Liver (tissue), 9 donors: ENCODE measurements around the gene CRB1. TPM values are rescaled to one million over a fixed set of nuclear protein-coding genes. Genes with fewer than 3 reads are reported as not detected.

Source experiments
- DNase-seq: peaks from one replicate; pipeline ENCODE4 v3.0.0-alpha.2; 2017; ENCODE audit warnings: low spot score
- H3K27ac ChIP-seq, 2 donors: one replicate each; pipeline ENCODE4 v1.7.0; 2013; ENCODE audit warnings: inconsistent platforms in 2 of 2, low read length in 2 of 2, control low read depth in 1 of 2, low read depth in 1 of 2, mild to moderate bottlenecking in 1 of 2
- H3K27me3 ChIP-seq, 4 donors: one replicate each; pipeline versions ENCODE4 v1.6.1 to v1.7.0; 2013; ENCODE audit warnings: low read length in 3 of 4, inconsistent platforms in 1 of 4, mild to moderate bottlenecking in 1 of 4, moderate library complexity in 1 of 4; ENCODE audit not compliant: control insufficient read depth in 4 of 4, insufficient read depth in 4 of 4
- H3K36me3 ChIP-seq, 4 donors: one replicate each; pipeline versions ENCODE4 v1.6.1 to v1.7.0; 2013; ENCODE audit warnings: low read length in 3 of 4, mild to moderate bottlenecking in 3 of 4, low read depth in 1 of 4, moderate library complexity in 1 of 4; ENCODE audit not compliant: control insufficient read depth in 4 of 4, insufficient read depth in 3 of 4
- H3K4me1 ChIP-seq, 4 donors: one replicate each; pipeline versions ENCODE4 v1.6.1 to v1.7.0; 2013; ENCODE audit warnings: low read length in 3 of 4, mild to moderate bottlenecking in 3 of 4, moderate library complexity in 1 of 4; ENCODE audit not compliant: control insufficient read depth in 4 of 4, insufficient read depth in 4 of 4
- H3K4me3 ChIP-seq, 3 donors: one replicate each; pipeline versions ENCODE4 v1.6.1 to v1.7.0; 2013; ENCODE audit warnings: low read length in 3 of 3, control low read depth in 1 of 3, low read depth in 1 of 3, mild to moderate bottlenecking in 1 of 3
- H3K9ac ChIP-seq, 2 donors: one replicate each; pipeline ENCODE4 v1.7.0; 2013; ENCODE audit warnings: low read length in 2 of 2, mild to moderate bottlenecking in 2 of 2, moderate library complexity in 2 of 2, control low read depth in 1 of 2, low read depth in 1 of 2
- H3K9me3 ChIP-seq, 4 donors: one replicate each; pipeline versions ENCODE4 v1.6.1 to v1.7.0; 2013; ENCODE audit warnings: low read length in 3 of 4; ENCODE audit not compliant: control insufficient read depth in 4 of 4
- EGR1 ChIP-seq, 2 donors: IDR thresholded peaks; 2 replicates each; pipeline ENCODE4 v1.6.1; 2016 to 2018; ENCODE audit warnings: antibody characterized with exemption in 2 of 2, low read depth in 2 of 2
- FOXA1 ChIP-seq: IDR thresholded peaks from 2 replicates; pipeline ENCODE4 v1.6.1; 2016; ENCODE audit warnings: antibody characterized with exemption
- FOXA2 ChIP-seq: IDR thresholded peaks from 2 replicates; pipeline ENCODE4 v1.6.1; 2016; ENCODE audit warnings: antibody characterized with exemption
- GABPA ChIP-seq, 2 donors: IDR thresholded peaks in 1 of 2; conservative IDR thresholded peaks in 1 of 2; 2 replicates each; pipeline ENCODE4 v1.6.1; 2016; ENCODE audit warnings: antibody characterized with exemption in 2 of 2, mild to moderate bottlenecking in 1 of 2, moderate library complexity in 1 of 2
- HNF4A ChIP-seq, 2 donors: conservative IDR thresholded peaks; 2 replicates each; pipeline ENCODE4 v1.6.1; 2016; ENCODE audit warnings: antibody characterized with exemption in 2 of 2, mild to moderate bottlenecking in 2 of 2
- HNF4G ChIP-seq: IDR thresholded peaks from 2 replicates; pipeline ENCODE4 v1.6.1; 2016; ENCODE audit warnings: antibody characterized with exemption
- NR2F2 ChIP-seq: IDR thresholded peaks from 2 replicates; pipeline ENCODE4 v1.6.1; 2016; ENCODE audit warnings: antibody characterized with exemption
- RAD21 ChIP-seq, 2 donors: IDR thresholded peaks; 2 replicates each; pipeline ENCODE4 v1.6.1; 2016; ENCODE audit warnings: antibody characterized with exemption in 2 of 2, mild to moderate bottlenecking in 2 of 2
- RXRA ChIP-seq, 2 donors: IDR thresholded peaks; 2 replicates each; pipeline ENCODE4 v1.6.1; 2017 to 2018; ENCODE audit warnings: antibody characterized with exemption in 2 of 2, mild to moderate bottlenecking in 1 of 2
- SP1 ChIP-seq: IDR thresholded peaks from 2 replicates; pipeline ENCODE4 v1.6.1; 2018; ENCODE audit warnings: antibody characterized with exemption, mild to moderate bottlenecking
- TAF1 ChIP-seq: conservative IDR thresholded peaks from 2 replicates; pipeline ENCODE4 v1.6.1; 2016; ENCODE audit warnings: antibody characterized with exemption, mild to moderate bottlenecking
- YY1 ChIP-seq: IDR thresholded peaks from 2 replicates; pipeline ENCODE4 v1.6.1; 2016; ENCODE audit warnings: antibody characterized with exemption, mild to moderate bottlenecking
- WGBS: extraction: QIAGEN DNeasy Blood & Tissue Kit; methylation state at CpG from one replicate; pipeline ENCODE4 v1.1.7; 2013; 5-methylcytosine and 5-hydroxymethylcytosine counted together
- polyA plus RNA-seq, 2 donors: library from polyadenylated mRNA; stranded (reverse) in 1 of 2; unstranded in 1 of 2; fragments of 200-250 nt in 1 of 2; fragments of >200 nt in 1 of 2; fragmentation: Nextera tagmentation in 1 of 2; extraction: Ambion mirVana in 1 of 2; gene quantifications; one replicate each; pipeline versions ENCODE4 v1.2.1 to v1.2.3, GENCODE V29; 2013 to 2015
- total RNA-seq, 2 donors: library from RNA; depleted of rRNA; stranded (reverse); fragments of >200 nt; gene quantifications; one replicate each; pipeline ENCODE4 v1.2.3, GENCODE V29; 2014
- TF ChIP-seq, protein P1 (sequence below): IDR thresholded peaks from 2 replicates; pipeline ENCODE4 v1.6.1; 2016; ENCODE audit warnings: antibody characterized with exemption
- TF ChIP-seq, protein P2 (sequence below): fragments of 150-350 bp; IDR thresholded peaks from 2 replicates; pipeline ENCODE4 v1.5.1; 2017; ENCODE audit warnings: improper control_type of control experiment, low read depth, low read length; ENCODE audit not compliant: missing input control
- TF ChIP-seq, protein P3 (sequence below): IDR thresholded peaks from 2 replicates; pipeline ENCODE4 v1.6.1; 2016; ENCODE audit warnings: antibody characterized with exemption
- TF ChIP-seq, protein P4 (sequence below): IDR thresholded peaks from 2 replicates; pipeline ENCODE4 v1.6.1; 2016; ENCODE audit warnings: antibody characterized with exemption, mild to moderate bottlenecking
- donor health status: healthy.
- donor health status: healthy.
- donor health status: healthy.
- donor health status: healthy.
- donor health status: healthy.

Gene CRB1
- total and polyA plus RNA-seq, 4 donors, result 5.1 TPM; not detected in 3

DNA sequence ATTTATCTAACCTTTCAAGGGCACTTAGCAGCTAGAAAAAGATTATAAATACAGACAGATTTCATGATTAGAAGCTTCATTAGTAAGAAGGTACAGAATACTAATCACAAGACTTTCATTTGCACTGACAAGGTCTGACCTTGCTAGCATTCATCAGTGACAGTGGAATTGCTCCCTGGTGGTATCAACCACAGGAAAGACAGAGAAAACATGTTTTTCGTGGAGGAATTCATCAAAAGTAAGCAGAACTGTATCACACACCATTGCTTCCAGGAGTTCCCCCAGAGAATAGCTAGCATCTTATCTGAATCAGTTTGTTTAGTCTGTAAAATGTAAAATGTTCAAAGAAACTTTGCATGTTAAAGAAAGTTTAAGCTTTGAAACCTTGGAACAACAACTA, 20.6 kb upstream of the CRB1 start:
- no peak for DNase-seq
- H3K4me3 ChIP-seq, result no peak overlapping the region
- no peak overlapping the region for H3K27ac ChIP-seq
- TF ChIP-seq TAF1, result no peak
- no peak for TF ChIP-seq EGR1 (IDR thresholded peaks at IDR 0.05; ENCODE audit: low read depth in 2 of 2)
- TF ChIP-seq, protein P1, sequence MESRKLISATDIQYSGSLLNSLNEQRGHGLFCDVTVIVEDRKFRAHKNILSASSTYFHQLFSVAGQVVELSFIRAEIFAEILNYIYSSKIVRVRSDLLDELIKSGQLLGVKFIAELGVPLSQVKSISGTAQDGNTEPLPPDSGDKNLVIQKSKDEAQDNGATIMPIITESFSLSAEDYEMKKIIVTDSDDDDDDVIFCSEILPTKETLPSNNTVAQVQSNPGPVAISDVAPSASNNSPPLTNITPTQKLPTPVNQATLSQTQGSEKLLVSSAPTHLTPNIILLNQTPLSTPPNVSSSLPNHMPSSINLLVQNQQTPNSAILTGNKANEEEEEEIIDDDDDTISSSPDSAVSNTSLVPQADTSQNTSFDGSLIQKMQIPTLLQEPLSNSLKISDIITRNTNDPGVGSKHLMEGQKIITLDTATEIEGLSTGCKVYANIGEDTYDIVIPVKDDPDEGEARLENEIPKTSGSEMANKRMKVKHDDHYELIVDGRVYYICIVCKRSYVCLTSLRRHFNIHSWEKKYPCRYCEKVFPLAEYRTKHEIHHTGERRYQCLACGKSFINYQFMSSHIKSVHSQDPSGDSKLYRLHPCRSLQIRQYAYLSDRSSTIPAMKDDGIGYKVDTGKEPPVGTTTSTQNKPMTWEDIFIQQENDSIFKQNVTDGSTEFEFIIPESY, result no peak
- TF ChIP-seq, protein P2, sequence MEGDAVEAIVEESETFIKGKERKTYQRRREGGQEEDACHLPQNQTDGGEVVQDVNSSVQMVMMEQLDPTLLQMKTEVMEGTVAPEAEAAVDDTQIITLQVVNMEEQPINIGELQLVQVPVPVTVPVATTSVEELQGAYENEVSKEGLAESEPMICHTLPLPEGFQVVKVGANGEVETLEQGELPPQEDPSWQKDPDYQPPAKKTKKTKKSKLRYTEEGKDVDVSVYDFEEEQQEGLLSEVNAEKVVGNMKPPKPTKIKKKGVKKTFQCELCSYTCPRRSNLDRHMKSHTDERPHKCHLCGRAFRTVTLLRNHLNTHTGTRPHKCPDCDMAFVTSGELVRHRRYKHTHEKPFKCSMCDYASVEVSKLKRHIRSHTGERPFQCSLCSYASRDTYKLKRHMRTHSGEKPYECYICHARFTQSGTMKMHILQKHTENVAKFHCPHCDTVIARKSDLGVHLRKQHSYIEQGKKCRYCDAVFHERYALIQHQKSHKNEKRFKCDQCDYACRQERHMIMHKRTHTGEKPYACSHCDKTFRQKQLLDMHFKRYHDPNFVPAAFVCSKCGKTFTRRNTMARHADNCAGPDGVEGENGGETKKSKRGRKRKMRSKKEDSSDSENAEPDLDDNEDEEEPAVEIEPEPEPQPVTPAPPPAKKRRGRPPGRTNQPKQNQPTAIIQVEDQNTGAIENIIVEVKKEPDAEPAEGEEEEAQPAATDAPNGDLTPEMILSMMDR, result no peak
- no peak for TF ChIP-seq GABPA (IDR thresholded peaks at IDR 0.05 in 1 of 2, conservative IDR thresholded peaks at IDR 0.05 in 1 of 2)
- TF ChIP-seq HNF4G, result no peak
- no peak for TF ChIP-seq SP1
- no peak for TF ChIP-seq RAD21 (IDR thresholded peaks at IDR 0.05)
- no peak for TF ChIP-seq HNF4A (conservative IDR thresholded peaks at IDR 0.05)
- no peak for TF ChIP-seq YY1
- no peak for TF ChIP-seq FOXA1
- TF ChIP-seq, protein P3, sequence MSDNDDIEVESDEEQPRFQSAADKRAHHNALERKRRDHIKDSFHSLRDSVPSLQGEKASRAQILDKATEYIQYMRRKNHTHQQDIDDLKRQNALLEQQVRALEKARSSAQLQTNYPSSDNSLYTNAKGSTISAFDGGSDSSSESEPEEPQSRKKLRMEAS, result no peak
- no peak for TF ChIP-seq FOXA2
- TF ChIP-seq, protein P4, sequence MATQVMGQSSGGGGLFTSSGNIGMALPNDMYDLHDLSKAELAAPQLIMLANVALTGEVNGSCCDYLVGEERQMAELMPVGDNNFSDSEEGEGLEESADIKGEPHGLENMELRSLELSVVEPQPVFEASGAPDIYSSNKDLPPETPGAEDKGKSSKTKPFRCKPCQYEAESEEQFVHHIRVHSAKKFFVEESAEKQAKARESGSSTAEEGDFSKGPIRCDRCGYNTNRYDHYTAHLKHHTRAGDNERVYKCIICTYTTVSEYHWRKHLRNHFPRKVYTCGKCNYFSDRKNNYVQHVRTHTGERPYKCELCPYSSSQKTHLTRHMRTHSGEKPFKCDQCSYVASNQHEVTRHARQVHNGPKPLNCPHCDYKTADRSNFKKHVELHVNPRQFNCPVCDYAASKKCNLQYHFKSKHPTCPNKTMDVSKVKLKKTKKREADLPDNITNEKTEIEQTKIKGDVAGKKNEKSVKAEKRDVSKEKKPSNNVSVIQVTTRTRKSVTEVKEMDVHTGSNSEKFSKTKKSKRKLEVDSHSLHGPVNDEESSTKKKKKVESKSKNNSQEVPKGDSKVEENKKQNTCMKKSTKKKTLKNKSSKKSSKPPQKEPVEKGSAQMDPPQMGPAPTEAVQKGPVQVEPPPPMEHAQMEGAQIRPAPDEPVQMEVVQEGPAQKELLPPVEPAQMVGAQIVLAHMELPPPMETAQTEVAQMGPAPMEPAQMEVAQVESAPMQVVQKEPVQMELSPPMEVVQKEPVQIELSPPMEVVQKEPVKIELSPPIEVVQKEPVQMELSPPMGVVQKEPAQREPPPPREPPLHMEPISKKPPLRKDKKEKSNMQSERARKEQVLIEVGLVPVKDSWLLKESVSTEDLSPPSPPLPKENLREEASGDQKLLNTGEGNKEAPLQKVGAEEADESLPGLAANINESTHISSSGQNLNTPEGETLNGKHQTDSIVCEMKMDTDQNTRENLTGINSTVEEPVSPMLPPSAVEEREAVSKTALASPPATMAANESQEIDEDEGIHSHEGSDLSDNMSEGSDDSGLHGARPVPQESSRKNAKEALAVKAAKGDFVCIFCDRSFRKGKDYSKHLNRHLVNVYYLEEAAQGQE, result no peak
- TF ChIP-seq RXRA (IDR thresholded peaks at IDR 0.05), result no peak
- no peak for TF ChIP-seq NR2F2
- WGBS, result 55% methylated on average over 1 of the region's 1 CpG
- no peaks in the 10 kb centered on the region for H3K36me3 ChIP-seq
- no peaks in the 10 kb centered on the region for H3K9me3 ChIP-seq
- no peaks in the 10 kb centered on the region for H3K27me3 ChIP-seq
- no peaks in the 10 kb centered on the region for H3K4me1 ChIP-seq
- H3K9ac ChIP-seq, result no peak overlapping the region

DNA sequence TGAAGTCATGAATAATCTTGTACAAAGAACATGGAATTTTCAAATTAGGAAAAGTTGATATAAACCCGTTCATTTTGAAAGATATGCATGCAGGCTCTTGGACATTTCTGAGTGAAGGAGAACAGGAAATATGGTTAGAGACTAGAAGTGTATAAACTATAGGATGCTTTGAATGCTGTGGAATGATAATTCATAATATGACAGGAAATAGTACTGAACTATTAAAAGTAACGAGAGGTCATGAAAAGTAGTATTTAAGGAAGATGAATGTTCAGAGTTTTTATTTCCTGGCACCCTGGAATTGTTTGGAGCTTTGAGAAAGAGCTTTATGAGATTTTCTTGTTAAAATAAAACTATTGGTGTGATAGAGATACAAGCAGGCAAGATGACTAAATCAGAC, 18.7 kb upstream of the CRB1 start:
- H3K36me3 ChIP-seq, result no peaks in the 10 kb centered on the region
- no peaks in the 10 kb centered on the region for H3K4me1 ChIP-seq
- no peak overlapping the region for H3K9ac ChIP-seq
- no peaks in the 10 kb centered on the region for H3K9me3 ChIP-seq
- no peak overlapping the region for H3K27ac ChIP-seq
- no peak for TF ChIP-seq GABPA (IDR thresholded peaks at IDR 0.05 in 1 of 2, conservative IDR thresholded peaks at IDR 0.05 in 1 of 2)
- TF ChIP-seq, protein P2, result no peak
- TF ChIP-seq HNF4G, result no peak
- TF ChIP-seq SP1, result no peak
- no peak for DNase-seq
- 76% methylated on average over 2 of the region's 2 CpGs for WGBS
- no peak overlapping the region for H3K4me3 ChIP-seq
- no peaks in the 10 kb centered on the region for H3K27me3 ChIP-seq
